HepG2 (cell line): ENCODE results near the gene NPNT. TPM values are rescaled to one million over a fixed set of nuclear protein-coding genes. Genes with fewer than 3 reads are reported as not detected.

Source experiments
- ATF6 ChIP-seq: sonication (generic); formaldehyde crosslinking; conservative IDR thresholded peaks from 2 replicates; pipeline ENCODE4 v1.4.0; 2020; ENCODE audit warnings: missing genetic modification reagents
- BCL3 ChIP-seq: sonication (generic); formaldehyde crosslinking; IDR thresholded peaks from 2 replicates; pipeline ENCODE4 v1.5.1; 2020; ENCODE audit warnings: mild to moderate bottlenecking, missing genetic modification reagents, moderate library complexity
- KLF15 ChIP-seq: sonication (generic); formaldehyde crosslinking; IDR thresholded peaks from 2 replicates; pipeline ENCODE4 v1.8.1; 2023; ENCODE audit warnings: borderline replicate concordance, mild to moderate bottlenecking, inconsistent platforms, missing genetic modification reagents, mixed read lengths
- MAX ChIP-seq: IDR thresholded peaks from 2 replicates; pipeline ENCODE4 v1.6.1; 2012; ENCODE audit warnings: inconsistent platforms
- NFE2L2 ChIP-seq: fragments of 150-350 bp; IDR thresholded peaks from 2 replicates; pipeline ENCODE4 v1.6.1; 2014; ENCODE audit warnings: low read length
- PAF1 ChIP-seq: IDR thresholded peaks from 2 replicates; pipeline ENCODE4 v1.6.1; 2016; ENCODE audit warnings: missing genetic modification reagents, missing compliant biosample characterization
- PATZ1 ChIP-seq: sonication (generic); formaldehyde crosslinking; IDR thresholded peaks from 2 replicates; pipeline ENCODE4 v1.4.0; 2020; ENCODE audit warnings: missing genetic modification reagents
- PAX8 ChIP-seq: sonication (generic); formaldehyde crosslinking; IDR thresholded peaks from 2 replicates; pipeline ENCODE4 v1.8.0; 2022; ENCODE audit warnings: mild to moderate bottlenecking, missing genetic modification reagents, borderline replicate concordance
- TP53 ChIP-seq: sonication (generic); formaldehyde crosslinking; conservative IDR thresholded peaks from 2 replicates; pipeline ENCODE4 v1.4.0; 2020; ENCODE audit warnings: missing genetic modification reagents
- ZBTB25 ChIP-seq: IDR thresholded peaks from 2 replicates; pipeline ENCODE4 v1.6.1; 2018; ENCODE audit warnings: missing genetic modification reagents
- ZNF264 ChIP-seq: sonication (generic); formaldehyde crosslinking; IDR thresholded peaks from 2 replicates; pipeline ENCODE4 v1.4.0; 2020; ENCODE audit warnings: missing genetic modification reagents
- ZNF639 ChIP-seq: conservative IDR thresholded peaks from 2 replicates; pipeline ENCODE4 v1.6.1; 2018; ENCODE audit warnings: missing genetic modification reagents
- polyA plus RNA-seq, 8 experiments: library from polyadenylated mRNA; depleted of rRNA in 3 of 8; stranded (reverse) in 7 of 8; unstranded in 1 of 8; fragments of >200 nt; fragmentation: Illumina TruSeq in 4 of 8; extraction: Trizol in 4 of 8; gene quantifications; 2 replicates each; pipeline versions ENCODE4 v1.2.1 to v1.2.3, GENCODE V29; 2011 to 2016; ENCODE audit warnings: low read depth in 4 of 8, missing spikeins in 1 of 8, mixed read lengths in 1 of 8; ENCODE audit not compliant: insufficient read depth in 1 of 8
- total RNA-seq, 5 experiments: library from RNA; depleted of rRNA; stranded (reverse); fragments of >200 nt; fragmentation: Illumina TruSeq; extraction: Trizol; gene quantifications; 2 replicates each; pipeline ENCODE4 v1.2.3, GENCODE V29; 2016; ENCODE audit warnings: low read depth in 1 of 5
- TF ChIP-seq, protein P1 (sequence below): sonication (generic); formaldehyde crosslinking; IDR thresholded peaks from 2 replicates; pipeline ENCODE4 v1.5.1; 2020; ENCODE audit warnings: mild to moderate bottlenecking, moderate library complexity, missing genetic modification reagents
- TF ChIP-seq, protein P2 (sequence below): sonication (generic); formaldehyde crosslinking; IDR thresholded peaks from 2 replicates; pipeline ENCODE4; 2020; ENCODE audit warnings: missing genetic modification reagents, mild to moderate bottlenecking, borderline replicate concordance

NPNT gene
- total and polyA plus RNA-seq, 2 of the 13 experiments (the other 11 are each of a cell fraction or from before 2014, with no cell fraction given) = 1.1 to 19.1 TPM

DNA sequence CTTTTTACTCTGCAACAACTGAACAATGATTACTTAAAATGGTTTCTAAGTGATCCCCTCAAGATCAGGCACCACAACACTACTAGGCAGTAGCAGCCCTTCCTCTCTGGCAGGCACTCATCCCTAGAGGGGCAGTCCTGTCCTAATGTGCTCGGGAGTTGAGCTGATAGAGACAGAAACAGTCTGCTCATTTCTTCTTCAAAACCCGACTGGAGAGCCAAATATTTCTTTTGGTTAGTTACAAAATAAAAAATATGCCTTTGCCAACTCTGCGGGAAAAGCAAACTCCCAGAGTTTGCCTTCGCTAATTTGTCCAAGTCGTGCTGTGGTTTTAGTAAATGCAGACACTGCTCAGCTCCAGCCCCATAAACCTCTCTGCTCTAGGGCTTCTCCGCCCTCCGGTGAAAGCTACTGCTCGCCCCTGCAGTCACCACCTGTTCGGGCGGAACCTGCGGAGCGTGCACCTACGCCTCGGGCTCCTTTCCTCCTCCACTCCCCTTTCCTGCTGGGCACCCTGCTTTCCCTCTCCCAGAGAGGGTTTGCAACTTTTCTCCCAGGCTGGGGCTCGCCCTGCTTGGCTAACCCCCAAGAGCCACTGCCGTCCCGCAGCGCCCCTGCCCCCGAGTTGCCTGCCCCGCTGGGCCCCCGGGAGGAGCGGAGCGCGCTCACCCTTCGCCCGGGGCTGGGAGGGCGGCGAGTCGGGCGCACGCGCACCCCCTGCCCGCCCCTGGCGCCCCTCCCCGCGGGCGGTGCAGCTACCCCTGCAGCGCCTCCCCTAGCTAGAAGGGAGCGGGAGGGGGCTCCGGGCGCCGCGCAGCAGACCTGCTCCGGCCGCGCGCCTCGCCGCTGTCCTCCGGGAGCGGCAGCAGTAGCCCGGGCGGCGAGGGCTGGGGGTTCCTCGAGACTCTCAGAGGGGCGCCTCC lies at the start of gene NPNT (continued):
- peak; percentile 36 for TF ChIP-seq MAX
- no peak for TF ChIP-seq ZNF264 (CRISPR knock-in tag)
- no peak for TF ChIP-seq NFE2L2
- no peak for TF ChIP-seq KLF15
- TF ChIP-seq TP53 = no peak
- no peak for TF ChIP-seq PAX8 (CRISPR knock-in tag)
- TF ChIP-seq ATF6 = no peak
- no peak for TF ChIP-seq ZBTB25 (CRISPR knock-in tag)
- TF ChIP-seq PATZ1 = peak; percentile 50
- no peak for TF ChIP-seq ZNF639 (CRISPR knock-in tag)
- TF ChIP-seq, protein P1, sequence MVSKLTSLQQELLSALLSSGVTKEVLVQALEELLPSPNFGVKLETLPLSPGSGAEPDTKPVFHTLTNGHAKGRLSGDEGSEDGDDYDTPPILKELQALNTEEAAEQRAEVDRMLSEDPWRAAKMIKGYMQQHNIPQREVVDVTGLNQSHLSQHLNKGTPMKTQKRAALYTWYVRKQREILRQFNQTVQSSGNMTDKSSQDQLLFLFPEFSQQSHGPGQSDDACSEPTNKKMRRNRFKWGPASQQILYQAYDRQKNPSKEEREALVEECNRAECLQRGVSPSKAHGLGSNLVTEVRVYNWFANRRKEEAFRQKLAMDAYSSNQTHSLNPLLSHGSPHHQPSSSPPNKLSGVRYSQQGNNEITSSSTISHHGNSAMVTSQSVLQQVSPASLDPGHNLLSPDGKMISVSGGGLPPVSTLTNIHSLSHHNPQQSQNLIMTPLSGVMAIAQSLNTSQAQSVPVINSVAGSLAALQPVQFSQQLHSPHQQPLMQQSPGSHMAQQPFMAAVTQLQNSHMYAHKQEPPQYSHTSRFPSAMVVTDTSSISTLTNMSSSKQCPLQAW = no peak
- TF ChIP-seq, protein P2, sequence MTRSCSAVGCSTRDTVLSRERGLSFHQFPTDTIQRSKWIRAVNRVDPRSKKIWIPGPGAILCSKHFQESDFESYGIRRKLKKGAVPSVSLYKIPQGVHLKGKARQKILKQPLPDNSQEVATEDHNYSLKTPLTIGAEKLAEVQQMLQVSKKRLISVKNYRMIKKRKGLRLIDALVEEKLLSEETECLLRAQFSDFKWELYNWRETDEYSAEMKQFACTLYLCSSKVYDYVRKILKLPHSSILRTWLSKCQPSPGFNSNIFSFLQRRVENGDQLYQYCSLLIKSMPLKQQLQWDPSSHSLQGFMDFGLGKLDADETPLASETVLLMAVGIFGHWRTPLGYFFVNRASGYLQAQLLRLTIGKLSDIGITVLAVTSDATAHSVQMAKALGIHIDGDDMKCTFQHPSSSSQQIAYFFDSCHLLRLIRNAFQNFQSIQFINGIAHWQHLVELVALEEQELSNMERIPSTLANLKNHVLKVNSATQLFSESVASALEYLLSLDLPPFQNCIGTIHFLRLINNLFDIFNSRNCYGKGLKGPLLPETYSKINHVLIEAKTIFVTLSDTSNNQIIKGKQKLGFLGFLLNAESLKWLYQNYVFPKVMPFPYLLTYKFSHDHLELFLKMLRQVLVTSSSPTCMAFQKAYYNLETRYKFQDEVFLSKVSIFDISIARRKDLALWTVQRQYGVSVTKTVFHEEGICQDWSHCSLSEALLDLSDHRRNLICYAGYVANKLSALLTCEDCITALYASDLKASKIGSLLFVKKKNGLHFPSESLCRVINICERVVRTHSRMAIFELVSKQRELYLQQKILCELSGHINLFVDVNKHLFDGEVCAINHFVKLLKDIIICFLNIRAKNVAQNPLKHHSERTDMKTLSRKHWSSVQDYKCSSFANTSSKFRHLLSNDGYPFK (CRISPR knock-in tag) = no peak
- TF ChIP-seq PAF1 (CRISPR knock-in tag) = no peak
- TF ChIP-seq BCL3 (CRISPR knock-in tag) = peak; percentile 21; the same call in 1 of the 2 replicates
